ENCODE measurements around the gene CPNE6. TPM values are rescaled to one million over a fixed set of nuclear protein-coding genes. Genes with fewer than 3 reads are reported as not detected.

CPNE6 gene
- polyA plus RNA-seq, 3 donors: not detected

- Histone ChIP-seq H3K36me3 (replicated peaks in 1 of 2; ENCODE audit: control insufficient read depth in 1 of 2, insufficient read depth in 2 of 2, low read length in 2 of 2) (no peaks in the 10 kb centered on the region), H2AFZ (ENCODE audit: insufficient read depth, low read depth, low read length, poor library complexity, severe bottlenecking) (no peak overlapping the region), H3K9me3 (replicated peaks in 1 of 2; ENCODE audit: control insufficient read depth in 1 of 2, insufficient read depth in 1 of 2, low read length in 2 of 2) (no peaks in the 10 kb centered on the region), H3K4me2 (replicated peaks; ENCODE audit: extremely low read depth, low read length, poor library complexity, severe bottlenecking) (no peak overlapping the region), H4K20me1 (ENCODE audit: insufficient read depth, low read length) (no peaks in the 10 kb centered on the region), H3K9ac (ENCODE audit: insufficient read depth, low read length, poor library complexity, severe bottlenecking) (no peak overlapping the region), H3K79me2 (ENCODE audit: insufficient read depth, low read length) (no peaks in the 10 kb centered on the region), H3K27me3 (ENCODE audit: control insufficient read depth in 2 of 2, insufficient read depth in 2 of 2, low read length in 2 of 2) (peaks cover 21 to 44% of the 10 kb centered on the region in 2 donors), H3K4me1 (ENCODE audit: control insufficient read depth in 1 of 2, insufficient read depth in 2 of 2, low read length in 2 of 2) (peaks cover 12 to 18% of the 10 kb centered on the region in 2 donors), H3K4me3 (replicated peaks in 1 of 3; ENCODE audit: low read depth in 2 of 3, low read length in 3 of 3) (no peak overlapping the region), H3K27ac (ENCODE audit: low read depth in 1 of 2, low read length in 2 of 2) (no peak overlapping the region)
- WGBS (ENCODE audit: insufficient coverage): 85% methylated on average over 7 of the region's 9 CpGs
- Mint-ChIP-seq H3K27me3 (ENCODE audit: low read depth in 3 of 3) (peaks cover 46 to 49% (median 48%) of the 10 kb centered on the region in 3 donors), H3K36me3 (peaks cover 4 to 11% of the 10 kb centered on the region in 2 donors), H3K27ac (peak overlapping the region in 1 of 7 donors; percentile 33), H3K9me3 (peaks cover 0 to 23% (median 2%) of the 10 kb centered on the region in 7 donors), H3K4me1 (peaks cover 23% of the 10 kb centered on the region), H3K4me3 (peak overlapping the region in 1 of 2 donors; percentile 88)
- no peak for TF ChIP-seq CTCF (IDR thresholded peaks at IDR 0.05)
- intact Hi-C loops (cut with micrococcal nuclease): no loop called here
- DNase-seq: no peak
Measured at GRCh38 chr14:24079491-24080141, 8.3 kb downstream of the CPNE6 start.

- H3K27ac Mint-ChIP-seq: no peak overlapping the region
- H4K20me1 ChIP-seq (ENCODE audit: insufficient read depth, low read length): no peaks in the 10 kb centered on the region
- H3K36me3 ChIP-seq (replicated peaks in 1 of 2; ENCODE audit: control insufficient read depth in 1 of 2, insufficient read depth in 2 of 2, low read length in 2 of 2): no peaks in the 10 kb centered on the region
- intact Hi-C loops (cut with micrococcal nuclease): no loop called here
- no peak overlapping the region for H3K27ac ChIP-seq (ENCODE audit: low read depth in 1 of 2, low read length in 2 of 2)
- H3K36me3 Mint-ChIP-seq: peaks cover 4 to 11% of the 10 kb centered on the region in 2 donors
- peaks cover 46 to 51% (median 47%) of the 10 kb centered on the region in 3 donors for H3K27me3 Mint-ChIP-seq (ENCODE audit: low read depth in 3 of 3)
- no peaks in the 10 kb centered on the region for H3K79me2 ChIP-seq (ENCODE audit: insufficient read depth, low read length)
- WGBS (ENCODE audit: insufficient coverage): 59% methylated on average over 5 of the region's 6 CpGs
- H3K9ac ChIP-seq (ENCODE audit: insufficient read depth, low read length, poor library complexity, severe bottlenecking): no peak overlapping the region
- peaks cover 0 to 23% (median 2%) of the 10 kb centered on the region in 7 donors for H3K9me3 Mint-ChIP-seq
- no peak overlapping the region for H3K4me3 ChIP-seq (replicated peaks in 1 of 3; ENCODE audit: low read depth in 2 of 3, low read length in 3 of 3)
- peaks cover 12 to 18% of the 10 kb centered on the region in 2 donors for H3K4me1 ChIP-seq (ENCODE audit: control insufficient read depth in 1 of 2, insufficient read depth in 2 of 2, low read length in 2 of 2)
- no peak overlapping the region for H3K4me2 ChIP-seq (replicated peaks; ENCODE audit: extremely low read depth, low read length, poor library complexity, severe bottlenecking)
- H3K9me3 ChIP-seq (replicated peaks in 1 of 2; ENCODE audit: control insufficient read depth in 1 of 2, insufficient read depth in 1 of 2, low read length in 2 of 2): no peaks in the 10 kb centered on the region
- H3K27me3 ChIP-seq (ENCODE audit: control insufficient read depth in 2 of 2, insufficient read depth in 2 of 2, low read length in 2 of 2): peaks cover 21 to 44% of the 10 kb centered on the region in 2 donors
- no peak overlapping the region for H2AFZ ChIP-seq (ENCODE audit: insufficient read depth, low read depth, low read length, poor library complexity, severe bottlenecking)
- no peak for TF ChIP-seq CTCF (IDR thresholded peaks at IDR 0.05)
- DNase-seq: no peak
- peaks cover 21% of the 10 kb centered on the region for H3K4me1 Mint-ChIP-seq
- peak overlapping the region in 1 of 2 donors; percentile 88 for H3K4me3 Mint-ChIP-seq
Measured at GRCh38 chr14:24080142-24080530, 8.8 kb downstream of the CPNE6 start.
